PC-9 (cell line): ENCODE data around the gene PRIM2.

Experiments
- CTCF ChIP-seq: fragments of 200-600 bp; sonication (generic); conservative IDR thresholded peaks from 2 replicates; pipeline ENCODE4 v1.6.1; 2017; ENCODE audit warnings: mixed run types, antibody characterized with exemption, mild to moderate bottlenecking, moderate library complexity
- EZH2 ChIP-seq: fragments of 200-600 bp; sonication (generic); IDR thresholded peaks from 2 replicates; pipeline ENCODE4 v1.8.0; 2017; ENCODE audit warnings: antibody characterized with exemption, low read depth

- TF ChIP-seq CTCF (no peak), EZH2 (no peak)
Measured at GRCh38 chr6:57303931-57304681, 13.3 kb upstream of the PRIM2 start.
